Measurements from ENCODE around the gene ABCA2.

- TF ChIP-seq TAF1 (IDR thresholded peaks at IDR 0.05; ENCODE audit: borderline replicate concordance, low read depth, low read length) (no peak), POLR2AphosphoS5 (IDR thresholded peaks at IDR 0.05; ENCODE audit: low read depth, low read length) (no peak), POLR2A (IDR thresholded peaks at IDR 0.05; ENCODE audit: low read depth, low read length) (no peak)
These were observed 13.9 kb downstream of the ABCA2 start for GRCh38 chr9:137014166-137014565.
